ENCODE data around the gene FETUB. TPM values are rescaled to one million over a fixed set of nuclear protein-coding genes. Genes with fewer than 3 reads are reported as not detected.

The FETUB gene
- total RNA-seq, 4 donors from 2014 or later: not detected

DNA sequence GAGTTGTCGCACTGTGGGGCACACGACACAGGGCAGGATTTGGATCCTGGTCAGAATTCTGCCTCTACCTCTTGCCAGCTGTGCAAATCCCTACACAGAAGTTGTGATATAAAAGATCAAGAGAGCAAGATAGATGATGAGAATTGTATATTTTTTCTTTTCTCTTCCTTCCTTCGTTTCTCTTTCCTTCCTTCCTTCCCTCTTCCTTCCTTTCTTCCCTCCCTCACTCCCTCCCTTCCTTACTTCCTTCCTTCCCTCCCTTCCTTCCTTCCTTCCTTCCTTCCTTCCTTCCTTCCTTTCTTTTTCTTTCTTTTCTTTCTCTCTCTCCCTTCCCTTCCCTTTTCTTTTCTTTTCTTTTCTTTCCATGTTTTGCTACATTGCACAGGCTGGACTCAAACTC, 39.3 kb upstream of the FETUB start:
- DNase-seq: no peak
- no peaks in the 10 kb centered on the region for H3K4me1 ChIP-seq
- no peaks in the 10 kb centered on the region for H3K9me3 ChIP-seq
- TF ChIP-seq, protein P1, sequence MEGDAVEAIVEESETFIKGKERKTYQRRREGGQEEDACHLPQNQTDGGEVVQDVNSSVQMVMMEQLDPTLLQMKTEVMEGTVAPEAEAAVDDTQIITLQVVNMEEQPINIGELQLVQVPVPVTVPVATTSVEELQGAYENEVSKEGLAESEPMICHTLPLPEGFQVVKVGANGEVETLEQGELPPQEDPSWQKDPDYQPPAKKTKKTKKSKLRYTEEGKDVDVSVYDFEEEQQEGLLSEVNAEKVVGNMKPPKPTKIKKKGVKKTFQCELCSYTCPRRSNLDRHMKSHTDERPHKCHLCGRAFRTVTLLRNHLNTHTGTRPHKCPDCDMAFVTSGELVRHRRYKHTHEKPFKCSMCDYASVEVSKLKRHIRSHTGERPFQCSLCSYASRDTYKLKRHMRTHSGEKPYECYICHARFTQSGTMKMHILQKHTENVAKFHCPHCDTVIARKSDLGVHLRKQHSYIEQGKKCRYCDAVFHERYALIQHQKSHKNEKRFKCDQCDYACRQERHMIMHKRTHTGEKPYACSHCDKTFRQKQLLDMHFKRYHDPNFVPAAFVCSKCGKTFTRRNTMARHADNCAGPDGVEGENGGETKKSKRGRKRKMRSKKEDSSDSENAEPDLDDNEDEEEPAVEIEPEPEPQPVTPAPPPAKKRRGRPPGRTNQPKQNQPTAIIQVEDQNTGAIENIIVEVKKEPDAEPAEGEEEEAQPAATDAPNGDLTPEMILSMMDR (IDR thresholded peaks at IDR 0.05): no peak
- no peak for TF ChIP-seq POLR2A (IDR thresholded peaks at IDR 0.05)
- H3K36me3 ChIP-seq: no peaks in the 10 kb centered on the region
- H3K4me3 ChIP-seq: no peak overlapping the region
- no peaks in the 10 kb centered on the region for H3K27me3 ChIP-seq
- H3K27ac ChIP-seq: no peak overlapping the region

DNA sequence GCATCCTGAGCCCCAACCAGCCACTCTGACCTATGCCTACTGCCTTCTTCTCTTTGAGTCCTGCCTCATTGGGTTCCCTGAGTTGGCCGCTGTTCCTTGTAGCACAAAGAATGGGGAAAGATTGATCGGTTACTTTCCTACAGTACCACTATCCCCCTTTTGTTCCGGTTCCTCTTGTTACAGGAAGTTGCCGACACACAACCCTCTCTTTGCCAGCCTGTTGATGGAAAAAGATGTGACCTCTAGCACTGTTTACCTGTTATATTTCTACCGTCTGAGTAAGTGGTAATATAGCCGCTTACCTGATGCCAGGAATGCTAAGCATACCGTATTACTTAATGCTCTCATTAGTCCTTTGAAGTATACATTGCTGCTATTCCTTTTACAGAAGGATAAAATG, 37.0 kb upstream of the FETUB start:
- no peaks in the 10 kb centered on the region for H3K9me3 ChIP-seq
- H3K36me3 ChIP-seq: no peaks in the 10 kb centered on the region
- DNase-seq: no peak
- no peaks in the 10 kb centered on the region for H3K27me3 ChIP-seq
- no peak overlapping the region for H3K27ac ChIP-seq
- no peaks in the 10 kb centered on the region for H3K4me1 ChIP-seq
- no peak for TF ChIP-seq POLR2A (IDR thresholded peaks at IDR 0.05)
- TF ChIP-seq, protein P1 (IDR thresholded peaks at IDR 0.05): no peak
- no peak overlapping the region for H3K4me3 ChIP-seq

DNA sequence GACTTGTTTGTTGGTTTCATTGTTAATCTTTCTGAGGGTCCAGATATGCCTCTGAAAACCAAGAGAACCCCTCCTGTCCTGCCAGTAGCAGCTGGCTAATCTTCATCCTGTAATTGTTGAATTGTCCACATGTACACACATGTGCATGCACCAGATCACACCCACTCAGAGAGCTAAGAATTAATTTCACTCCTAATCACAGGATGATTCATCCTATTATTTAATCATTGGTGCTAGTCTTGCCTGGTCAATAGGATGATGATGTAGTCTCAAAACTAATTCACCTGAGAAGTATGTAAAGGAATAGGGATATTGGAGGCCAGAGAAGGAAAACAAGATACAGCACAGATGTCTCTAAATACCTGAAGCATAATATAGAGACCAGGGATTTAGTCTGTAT, 35.1 kb upstream of the FETUB start:
- Histone ChIP-seq H3K27me3 (no peaks in the 10 kb centered on the region), H3K9me3 (no peaks in the 10 kb centered on the region), H3K4me3 (no peak overlapping the region), H3K4me1 (no peaks in the 10 kb centered on the region), H3K27ac (no peak overlapping the region), H3K36me3 (no peaks in the 10 kb centered on the region)
- no peak for TF ChIP-seq POLR2A (IDR thresholded peaks at IDR 0.05)
- TF ChIP-seq, protein P1 (IDR thresholded peaks at IDR 0.05): no peak
- DNase-seq: no peak

DNA sequence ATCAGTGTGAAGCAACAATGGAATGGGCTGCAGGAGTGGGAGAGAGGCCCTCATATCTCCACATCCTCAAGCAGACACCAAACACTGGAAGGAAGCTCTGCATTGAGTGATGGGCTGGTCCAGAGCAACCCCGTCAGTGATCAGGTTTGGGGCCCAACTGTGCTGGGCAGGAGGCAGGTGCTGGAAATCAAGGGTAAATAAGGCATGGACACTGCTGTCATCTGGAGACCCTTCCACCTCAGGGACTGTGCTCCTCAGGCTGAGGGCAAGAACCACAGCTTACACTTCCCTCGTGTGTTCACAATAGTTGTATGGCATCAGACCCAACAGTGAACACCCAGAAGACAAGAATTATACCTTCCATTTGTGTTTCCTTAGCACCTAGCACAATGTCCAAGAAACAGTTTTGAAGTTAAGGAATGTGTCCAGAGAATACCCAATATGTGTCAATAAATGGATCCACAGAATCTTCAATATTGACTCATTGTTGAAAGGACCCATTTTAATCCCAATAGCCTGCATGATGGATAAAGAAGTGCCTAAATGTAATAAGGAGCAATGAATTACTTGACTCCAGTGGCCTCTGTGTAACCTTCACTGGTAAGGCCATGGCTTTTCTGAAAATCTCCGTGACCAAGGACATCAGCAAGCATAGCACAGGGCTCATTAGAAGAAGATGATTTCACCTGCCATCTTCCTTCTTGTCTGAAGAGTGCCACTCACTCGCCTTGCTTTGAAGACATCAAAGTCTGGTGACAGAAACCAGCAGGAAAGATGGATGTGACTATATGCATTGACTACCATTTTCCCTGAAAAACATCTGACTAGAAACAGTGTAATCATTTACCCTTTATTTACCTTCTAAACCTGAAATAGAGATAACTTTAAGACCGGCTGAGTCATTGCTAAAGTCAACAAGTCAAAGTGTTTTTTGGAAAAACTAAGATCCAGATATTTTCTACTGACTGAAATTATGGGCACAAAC, 34.3 kb upstream of the FETUB start:
- no peak overlapping the region for H3K27ac ChIP-seq
- H3K36me3 ChIP-seq: no peaks in the 10 kb centered on the region
- DNase-seq: no peak
- H3K27me3 ChIP-seq: no peaks in the 10 kb centered on the region
- H3K4me3 ChIP-seq: no peak overlapping the region
- no peak for TF ChIP-seq POLR2A (IDR thresholded peaks at IDR 0.05)
- TF ChIP-seq, protein P1 (IDR thresholded peaks at IDR 0.05): no peak
- H3K4me1 ChIP-seq: no peaks in the 10 kb centered on the region
- H3K9me3 ChIP-seq: no peaks in the 10 kb centered on the region

DNA sequence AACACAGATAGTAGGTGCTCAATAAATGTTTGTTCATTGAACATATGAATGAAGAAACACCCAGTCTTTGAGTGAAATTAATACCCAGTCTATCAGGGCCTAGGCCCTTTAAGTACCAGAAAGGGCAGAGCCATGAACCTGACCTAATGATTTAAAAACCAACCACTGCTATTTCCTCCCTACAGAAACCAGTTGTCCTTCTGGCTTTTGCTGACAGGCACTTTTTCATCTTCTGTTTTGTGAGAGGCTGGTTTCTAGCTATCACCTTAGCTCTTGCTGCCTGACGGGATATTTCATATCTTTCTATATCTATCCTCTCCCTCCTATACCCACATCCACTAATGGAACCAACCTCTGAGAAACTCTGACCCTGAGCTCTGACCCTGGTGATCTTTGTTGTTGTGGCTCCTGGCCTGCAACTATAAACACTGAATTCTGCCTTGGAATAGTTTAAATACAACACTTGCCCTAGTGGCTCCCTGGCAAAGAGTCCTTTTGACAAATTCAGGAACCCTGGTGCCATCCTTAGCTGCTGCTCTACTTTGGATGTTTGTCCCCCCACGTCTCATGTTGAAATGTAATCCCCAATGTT, 31.5 kb upstream of the FETUB start:
- no peaks in the 10 kb centered on the region for H3K9me3 ChIP-seq
- no peak for DNase-seq
- H3K4me1 ChIP-seq: no peaks in the 10 kb centered on the region
- no peaks in the 10 kb centered on the region for H3K36me3 ChIP-seq
- TF ChIP-seq POLR2A (IDR thresholded peaks at IDR 0.05): no peak
- TF ChIP-seq, protein P1 (IDR thresholded peaks at IDR 0.05): no peak
- no peak overlapping the region for H3K27ac ChIP-seq
- no peaks in the 10 kb centered on the region for H3K27me3 ChIP-seq
- no peak overlapping the region for H3K4me3 ChIP-seq

All from Peyer's patch (tissue), 4 donors.